Erythroblast (primary cell): ENCODE results near the gene KIRREL1.
"Not testable (repeated sequence)": the region's sequence is repeated elsewhere in the genome, so short reads cannot be mapped to it uniquely, and the experiment has no call there.

Source experiments
- DNase-seq, 2 experiments: peaks; one replicate each; lab custom pipeline; 2025; lab: John Stamatoyannopoulos, UW
- GATA1 ChIP-seq: IDR thresholded peaks from 2 replicates; pipeline ENCODE4 v1.6.1; 2011; ENCODE audit warnings: low read depth, mild to moderate bottlenecking, control low read depth, low read length, moderate library complexity
- POLR2A ChIP-seq: IDR thresholded peaks from 2 replicates; pipeline ENCODE4 v1.6.1; 2011; ENCODE audit warnings: mild to moderate bottlenecking, low read length

KIRREL1 gene

GRCh38 chr1:158116311-158117167, 123.1 kb downstream of the KIRREL1 start:
- DNase-seq: no peak
- TF ChIP-seq POLR2A (no peak), GATA1 (no peak)

- DNase-seq: peak; percentile 33 to 39
- TF ChIP-seq POLR2A: no peak
- no peak for TF ChIP-seq GATA1
These were observed 124.6 kb downstream of the KIRREL1 start for GRCh38 chr1:158117854-158118704.

GRCh38 chr1:158118713-158119402, 125.4 kb downstream of the KIRREL1 start:
- no peak for DNase-seq
- TF ChIP-seq GATA1: no peak
- no peak for TF ChIP-seq POLR2A

GRCh38 chr1:158119976-158120653, 126.7 kb downstream of the KIRREL1 start:
- no peak for TF ChIP-seq POLR2A
- no peak for TF ChIP-seq GATA1
- DNase-seq: no peak

- peak in 1 of 2 experiments; percentile 24 for DNase-seq
- TF ChIP-seq GATA1: no peak
- no peak for TF ChIP-seq POLR2A
These were observed 128.3 kb downstream of the KIRREL1 start for GRCh38 chr1:158121604-158122254.

GRCh38 chr1:158122833-158123388, 129.5 kb downstream of the KIRREL1 start:
- DNase-seq: no peak
- TF ChIP-seq GATA1: no peak
- TF ChIP-seq POLR2A: no peak

- TF ChIP-seq POLR2A (no peak), GATA1 (no peak)
- DNase-seq: no peak
These were observed 130.6 kb downstream of the KIRREL1 start for GRCh38 chr1:158124034-158124433.

- peak; percentile 82 to 88 for DNase-seq
- TF ChIP-seq POLR2A (no peak), GATA1 (no peak)
These were observed 131.6 kb downstream of the KIRREL1 start for GRCh38 chr1:158124999-158125398.

- no peak for DNase-seq
- TF ChIP-seq GATA1 (no peak), POLR2A (no peak)
These were observed 133.0 kb downstream of the KIRREL1 start for GRCh38 chr1:158126425-158126824.

- DNase-seq: not testable (repeated sequence)
These were observed 135.1 kb downstream of the KIRREL1 start for GRCh38 chr1:158128531-158128930.

GRCh38 chr1:158131217-158131616, 137.8 kb downstream of the KIRREL1 start:
- TF ChIP-seq GATA1: no peak
- TF ChIP-seq POLR2A: no peak
- no peak for DNase-seq

GRCh38 chr1:158140764-158141192, 147.3 kb downstream of the KIRREL1 start:
- no peak for TF ChIP-seq POLR2A
- DNase-seq: no peak

- DNase-seq: peak; percentile 37 to 56
- TF ChIP-seq GATA1 (no peak), POLR2A (no peak)
These were observed 151.8 kb downstream of the KIRREL1 start for GRCh38 chr1:158145173-158145719.
